ENCODE data around the gene MLLT3. TPM values are rescaled to one million over a fixed set of nuclear protein-coding genes. Genes with fewer than 3 reads are reported as not detected.

The MLLT3 gene
- polyA plus RNA-seq, 1 donor = 32.4 TPM

DNA sequence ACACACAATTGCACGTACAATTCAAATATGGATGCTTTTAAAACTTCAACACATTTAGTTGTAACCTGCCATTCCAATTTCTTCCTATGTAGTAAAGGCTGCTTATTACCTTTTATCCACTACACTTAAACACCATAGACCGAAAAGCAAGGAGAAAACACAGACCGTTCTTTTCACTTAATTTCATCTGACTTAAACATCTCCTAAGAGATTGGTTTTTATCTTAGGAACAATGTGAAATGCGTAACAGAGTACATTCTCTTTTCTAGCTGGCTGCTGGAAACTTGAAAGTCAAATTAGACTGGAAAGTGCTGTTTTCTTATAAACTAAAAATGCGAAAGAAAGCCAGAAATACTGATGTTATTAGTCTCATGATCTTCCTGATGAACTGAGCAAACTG lies 241.8 kb downstream of the MLLT3 start:
- DNase-seq = no peak

DNA sequence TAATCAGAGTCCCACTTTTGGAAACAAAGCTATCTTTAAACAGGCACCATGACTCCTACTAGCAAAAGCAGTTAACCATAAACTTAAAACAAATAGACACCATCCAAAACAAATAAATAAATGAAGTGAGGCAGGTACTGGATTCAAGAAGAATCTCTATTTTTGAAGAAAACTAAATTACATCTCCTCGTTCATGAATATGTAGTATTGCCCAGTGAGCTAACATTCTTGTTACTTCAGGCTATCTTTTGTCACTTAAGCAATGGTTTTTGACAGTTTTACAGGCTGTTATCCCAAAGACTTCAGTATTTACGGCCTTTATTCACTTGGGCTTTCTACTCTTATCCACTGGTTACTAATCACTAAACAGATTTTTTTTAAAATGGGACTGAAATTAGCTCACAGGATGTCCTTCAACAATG lies 242.5 kb downstream of the MLLT3 start:
- no peak for DNase-seq

- no peak for DNase-seq
Observed at GRCh38 chr9:20378851-20379250, 243.4 kb downstream of the MLLT3 start.

DNA sequence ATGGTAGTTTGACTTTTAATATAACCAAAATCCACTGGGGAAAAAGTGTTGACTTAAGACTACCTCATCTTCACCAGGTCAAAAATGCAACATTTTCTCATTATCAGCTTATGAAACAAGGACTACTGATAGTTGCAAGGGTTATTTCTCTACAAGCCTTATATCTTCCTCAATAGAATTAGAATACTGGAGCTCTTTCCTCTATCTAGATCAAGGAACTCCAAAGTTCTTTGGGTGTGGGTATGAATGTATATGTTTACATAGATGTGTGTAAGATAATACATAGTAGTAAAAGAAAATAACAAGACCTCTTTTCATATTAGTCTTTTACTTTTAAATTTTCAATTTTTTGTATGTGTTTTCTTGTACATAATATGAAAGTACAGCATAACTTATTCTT lies 244.5 kb downstream of the MLLT3 start:
- no peak for DNase-seq

GRCh38 chr9:20376731-20377375 lies 245.4 kb downstream of the MLLT3 start:
- no peak for DNase-seq

GRCh38 chr9:20376042-20376441 lies 246.3 kb downstream of the MLLT3 start:
- no peak for DNase-seq

GRCh38 chr9:20373263-20373662 lies 249.0 kb downstream of the MLLT3 start:
- no peak for DNase-seq

GRCh38 chr9:20369391-20369790 lies 252.9 kb downstream of the MLLT3 start:
- DNase-seq = no peak

DNA sequence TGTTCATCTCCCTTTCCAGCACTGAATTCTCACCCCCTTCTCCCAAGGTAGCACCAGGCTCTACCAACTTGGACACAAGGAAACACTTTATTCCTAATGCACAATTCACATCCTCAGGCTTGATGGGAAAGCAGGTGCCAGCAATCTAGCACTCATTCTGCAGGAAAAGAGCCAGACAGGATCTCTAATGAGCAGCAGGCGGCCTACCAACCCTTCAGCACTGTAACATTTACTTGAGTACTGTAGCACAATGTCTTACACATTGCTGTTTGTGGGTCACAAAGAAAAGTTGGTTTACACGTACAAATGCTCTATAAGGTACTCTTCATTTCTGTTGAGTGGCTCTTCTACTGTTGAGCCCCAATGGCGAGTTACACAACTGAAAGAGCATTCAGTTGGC lies 254.4 kb downstream of the MLLT3 start:
- DNase-seq = no peak

DNA sequence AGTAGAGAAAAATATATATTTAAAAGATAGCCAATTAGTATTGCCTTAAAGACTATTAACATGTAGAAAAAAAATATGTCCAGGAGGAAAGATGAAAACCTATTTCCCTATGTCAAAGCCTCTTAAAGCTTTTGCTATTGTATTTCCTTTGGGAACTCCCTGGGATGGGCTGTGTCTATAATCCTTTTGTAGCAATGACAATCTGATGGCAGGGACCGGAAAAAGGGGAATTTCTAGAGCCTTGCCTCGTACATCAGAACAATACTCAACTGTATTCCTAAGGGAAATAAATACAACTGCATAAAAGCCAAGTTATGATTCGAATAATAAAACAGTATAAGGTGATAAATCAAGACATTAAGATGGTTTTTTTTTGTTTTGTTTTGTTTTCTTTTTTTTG lies 257.3 kb downstream of the MLLT3 start:
- no peak for DNase-seq

DNA sequence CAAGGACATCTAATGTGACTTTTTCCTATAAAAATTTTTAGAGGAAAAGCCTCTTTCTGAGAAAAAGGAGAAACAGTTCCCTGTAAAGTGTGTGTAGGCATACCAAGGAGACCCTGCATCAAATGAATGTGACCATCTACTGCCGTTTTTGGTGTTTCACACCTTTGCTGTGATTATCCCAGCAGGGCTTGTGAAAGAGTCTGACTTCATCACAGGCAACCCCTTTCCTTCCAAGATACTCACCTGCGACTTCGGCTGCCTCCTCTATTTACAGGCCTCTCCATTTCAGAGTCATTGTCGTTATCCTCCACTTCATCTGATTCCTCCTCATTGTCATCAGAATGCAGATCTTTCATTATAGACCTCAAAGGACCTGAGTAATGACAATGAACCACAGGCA lies 259.1 kb downstream of the MLLT3 start:
- no peak for DNase-seq

- DNase-seq = no peak
Observed at GRCh38 chr9:20361656-20362570, 260.4 kb downstream of the MLLT3 start.

DNA sequence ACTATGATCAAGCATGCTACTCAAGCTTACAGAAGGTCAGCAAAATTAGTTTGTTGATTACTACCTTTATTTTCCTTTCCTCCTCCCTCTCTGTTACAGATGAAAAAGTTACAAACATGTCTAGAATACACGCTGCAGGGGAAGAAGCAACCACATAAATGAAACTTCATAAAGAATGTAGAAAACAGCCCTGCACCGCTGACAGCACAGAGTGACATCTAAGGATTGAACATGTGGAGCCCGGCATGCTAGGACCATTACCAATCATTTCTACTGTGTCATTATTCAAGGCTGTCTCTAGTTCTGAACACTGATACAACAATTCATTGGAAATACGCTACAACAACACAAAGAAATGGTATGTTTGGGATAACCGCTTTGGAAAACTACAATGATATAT lies 261.1 kb downstream of the MLLT3 start:
- DNase-seq = no peak

DNA sequence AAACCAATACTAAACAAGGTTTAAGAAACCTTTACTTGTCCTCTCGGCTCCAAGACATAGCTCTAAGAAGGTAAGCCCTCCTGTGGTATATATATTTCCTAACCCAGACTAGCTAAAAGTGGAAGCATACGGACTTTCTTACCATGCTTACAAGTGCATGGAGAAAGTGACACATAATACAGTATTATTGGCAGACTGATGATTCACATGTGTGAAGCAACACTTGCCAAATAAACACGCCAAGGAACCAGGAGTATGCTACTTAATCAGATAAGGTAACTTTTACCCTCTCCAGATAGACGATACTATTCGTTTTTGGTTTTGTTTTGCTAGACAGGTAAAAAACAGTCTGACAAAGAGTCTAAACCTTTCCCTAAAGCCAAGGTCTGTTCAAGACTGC lies 264.1 kb downstream of the MLLT3 start:
- DNase-seq = no peak

DNA sequence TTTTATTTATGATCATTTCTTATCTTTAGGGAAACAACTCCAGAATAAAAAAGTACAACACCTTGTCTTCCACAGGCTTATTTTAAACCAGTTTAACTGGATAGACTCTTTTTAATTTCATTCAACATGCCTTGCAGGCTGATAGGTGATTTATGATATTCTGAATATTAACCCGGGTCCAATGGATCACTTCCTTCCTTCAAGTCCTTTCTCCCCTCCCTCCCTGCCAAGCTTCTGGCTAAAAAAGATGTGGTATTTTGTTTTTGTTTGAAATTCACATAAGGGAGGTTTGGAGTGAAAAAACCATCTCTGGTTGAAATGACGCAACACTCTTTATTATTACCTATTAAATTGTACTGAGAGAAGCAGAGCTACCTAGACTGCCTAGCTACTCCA lies 265.3 kb downstream of the MLLT3 start:
- no peak for DNase-seq

DNA sequence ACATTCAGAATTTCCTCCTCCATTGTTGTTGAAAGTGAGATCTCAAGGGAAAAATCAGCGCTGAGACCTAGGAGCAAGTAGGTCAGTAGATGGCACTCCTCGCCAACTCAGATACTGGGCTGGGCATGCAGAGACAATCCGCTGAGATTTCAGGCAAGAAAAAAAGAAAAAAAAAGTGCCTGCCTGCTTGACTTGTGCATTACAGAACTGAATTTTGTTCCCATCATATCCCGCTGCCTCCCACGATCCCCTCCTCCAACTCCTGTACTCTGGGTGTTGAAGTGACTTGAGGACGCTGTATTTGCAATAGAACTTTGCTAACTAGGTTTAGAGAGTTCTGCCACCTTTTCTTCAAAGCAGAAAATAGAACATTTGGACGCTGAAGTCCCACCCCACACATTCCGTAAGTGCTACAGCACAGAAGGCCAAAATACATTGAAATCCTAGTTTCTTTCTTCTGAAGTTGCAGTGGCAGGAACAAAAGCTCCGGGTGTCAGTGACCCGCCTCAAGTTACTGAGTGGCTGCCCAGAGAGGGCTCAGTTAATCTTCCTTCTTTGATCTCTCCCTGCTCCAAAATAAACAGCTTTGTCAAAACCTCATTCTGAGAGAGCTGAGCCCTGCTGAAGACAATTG lies 265.8 kb downstream of the MLLT3 start:
- DNase-seq = peak; percentile 83

- no peak for DNase-seq
Observed at GRCh38 chr9:20355022-20355421, 267.3 kb downstream of the MLLT3 start.

DNA sequence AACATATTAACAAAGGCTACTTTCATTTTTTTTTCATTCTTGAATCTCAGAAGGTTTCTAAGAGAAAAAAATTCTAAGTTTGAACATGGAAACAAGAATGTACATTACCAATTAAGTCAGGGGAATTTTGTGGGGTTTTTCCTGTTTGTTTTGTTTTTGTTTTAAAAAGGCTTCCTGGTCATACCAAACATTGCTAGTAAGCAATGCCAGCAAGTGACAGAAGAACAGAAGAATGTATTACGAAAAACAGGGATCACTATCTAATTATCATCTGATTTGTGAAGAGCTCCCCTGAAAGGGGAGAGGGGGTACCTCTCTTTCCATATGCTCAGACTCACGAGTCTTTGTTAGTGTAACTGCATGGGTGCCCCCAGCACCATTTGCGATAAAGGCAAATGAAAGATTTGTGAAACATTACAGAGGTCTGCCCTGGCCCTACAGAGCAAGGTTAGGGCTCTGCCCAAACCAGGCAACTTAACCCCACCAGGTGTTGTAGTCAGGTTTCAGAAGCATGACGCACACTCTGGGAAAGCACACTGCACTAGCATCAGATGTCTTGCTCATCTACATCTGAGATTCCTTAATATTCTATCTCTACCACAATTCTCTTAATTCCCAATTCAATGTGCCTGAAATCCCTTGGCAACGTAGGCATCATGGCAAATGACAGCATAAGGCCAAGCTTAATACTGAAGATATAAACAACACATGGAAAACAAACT lies 268.2 kb downstream of the MLLT3 start:
- no peak for DNase-seq

GRCh38 chr9:20353524-20353923 lies 268.8 kb downstream of the MLLT3 start:
- DNase-seq = no peak

DNA sequence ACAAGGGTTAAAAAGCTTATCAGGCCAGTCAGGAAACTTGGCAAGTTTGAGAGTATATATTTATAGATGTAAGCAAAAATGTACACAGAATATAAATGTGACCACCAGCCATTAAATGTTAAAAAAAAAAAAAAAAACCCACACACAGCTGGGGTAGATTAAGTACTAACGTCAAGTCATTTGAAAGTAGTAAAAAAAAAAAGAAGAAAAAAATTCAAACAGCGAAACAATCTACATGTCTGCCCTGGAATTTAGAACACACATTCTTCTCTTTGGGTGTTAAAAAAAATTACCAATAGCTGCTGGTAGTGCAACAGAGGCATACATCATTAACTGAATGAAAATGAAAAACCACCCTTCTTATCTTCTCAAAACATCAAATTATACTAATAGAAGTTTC lies 269.7 kb downstream of the MLLT3 start:
- DNase-seq = no peak

- DNase-seq = no peak
Observed at GRCh38 chr9:20351715-20352114, 270.6 kb downstream of the MLLT3 start.

DNA sequence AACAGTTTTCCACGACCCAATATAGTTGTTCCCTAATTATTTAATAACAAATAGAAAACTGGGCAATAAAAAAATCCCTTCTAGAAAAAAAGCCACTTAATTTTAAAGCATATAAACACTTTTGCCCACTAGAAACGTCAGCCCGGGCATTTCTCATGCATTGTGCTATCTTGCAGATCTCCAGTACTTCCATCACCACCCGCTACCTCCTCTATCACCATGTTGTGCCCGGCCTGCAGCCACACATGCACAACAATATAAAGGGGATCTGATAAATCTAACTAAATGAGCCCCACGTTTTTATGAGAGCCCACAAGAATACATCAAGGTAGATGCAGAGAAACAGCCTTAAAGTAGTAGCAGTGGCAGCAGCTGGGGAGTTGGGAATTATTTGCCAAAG lies 272.7 kb downstream of the MLLT3 start:
- DNase-seq = no peak

- no peak for DNase-seq
Observed at GRCh38 chr9:20343325-20343724, 279.0 kb downstream of the MLLT3 start.

Data from left kidney (tissue), 2 donors.